Activated CD4-positive, alpha-beta T cell treated with anti-CD3 and anti-CD28 coated beads, Interleukin-2, amount 10 ng/mL, durations not matched to agents 7 days and 5 days (primary cell): ENCODE results near the gene ARHGAP15. TPM values are rescaled to one million over a fixed set of nuclear protein-coding genes. Genes with fewer than 3 reads are reported as not detected.
"Not testable (repeated sequence)": the region's sequence is repeated elsewhere in the genome, so short reads cannot be mapped to it uniquely, and the experiment has no call there.

ENCODE experiments used
- CTCF ChIA-PET: fragments of 350-600 bp; sonication (Branson Sonifier 250); formaldehyde crosslinking; loops from one replicate; lab custom pipeline; 2021; ENCODE audit warnings: antibody characterized with exemption; lab: Charles Lee
- POLR2A ChIA-PET: fragments of 350-600 bp; sonication (Branson Sonifier 250); formaldehyde crosslinking; loops from one replicate; lab custom pipeline; 2021; ENCODE audit warnings: antibody characterized with exemption; lab: Charles Lee
- DNase-seq: peaks from one replicate; pipeline ENCODE4 v3.0.0-alpha.2; 2020
- H3K27ac Mint-ChIP-seq: one replicate; pipeline ENCODE4 v1.8.0; 2021; ENCODE audit warnings: mild to moderate bottlenecking, moderate library complexity, mixed read lengths
- H3K27me3 Mint-ChIP-seq: one replicate; pipeline ENCODE4 v1.8.0; 2021; ENCODE audit warnings: mixed read lengths
- H3K36me3 Mint-ChIP-seq: one replicate; pipeline ENCODE4 v1.8.0; 2021; ENCODE audit warnings: low read depth, mixed read lengths
- H3K4me1 Mint-ChIP-seq: one replicate; pipeline ENCODE4 v1.8.0; 2021; ENCODE audit warnings: mixed read lengths
- H3K4me3 Mint-ChIP-seq: one replicate; pipeline ENCODE4 v1.8.0; 2021; ENCODE audit warnings: mild to moderate bottlenecking, moderate library complexity, mixed read lengths
- H3K9me3 Mint-ChIP-seq: one replicate; pipeline ENCODE4 v1.8.0; 2021; ENCODE audit warnings: mixed read lengths
- total RNA-seq, 2 experiments: library from RNA; stranded (reverse); gene quantifications; one replicate each; pipeline ENCODE4 v1.2.3, GENCODE V29; 2021

Gene ARHGAP15
- total RNA-seq, 2 experiments from 2014 or later = 189 to 197 TPM

GRCh38 chr2:143541899-143542298 lies 412.7 kb downstream of the ARHGAP15 start:
- H3K27ac Mint-ChIP-seq, CTCF ChIA-PET, DNase-seq, H3K4me3 Mint-ChIP-seq, POLR2A ChIA-PET, H3K27me3 Mint-ChIP-seq: not testable (repeated sequence)
- Mint-ChIP-seq H3K36me3 (peaks cover 69% of the 10 kb centered on the region), H3K4me1 (peaks cover 34% of the 10 kb centered on the region), H3K9me3 (peaks cover 23% of the 10 kb centered on the region)

DNA sequence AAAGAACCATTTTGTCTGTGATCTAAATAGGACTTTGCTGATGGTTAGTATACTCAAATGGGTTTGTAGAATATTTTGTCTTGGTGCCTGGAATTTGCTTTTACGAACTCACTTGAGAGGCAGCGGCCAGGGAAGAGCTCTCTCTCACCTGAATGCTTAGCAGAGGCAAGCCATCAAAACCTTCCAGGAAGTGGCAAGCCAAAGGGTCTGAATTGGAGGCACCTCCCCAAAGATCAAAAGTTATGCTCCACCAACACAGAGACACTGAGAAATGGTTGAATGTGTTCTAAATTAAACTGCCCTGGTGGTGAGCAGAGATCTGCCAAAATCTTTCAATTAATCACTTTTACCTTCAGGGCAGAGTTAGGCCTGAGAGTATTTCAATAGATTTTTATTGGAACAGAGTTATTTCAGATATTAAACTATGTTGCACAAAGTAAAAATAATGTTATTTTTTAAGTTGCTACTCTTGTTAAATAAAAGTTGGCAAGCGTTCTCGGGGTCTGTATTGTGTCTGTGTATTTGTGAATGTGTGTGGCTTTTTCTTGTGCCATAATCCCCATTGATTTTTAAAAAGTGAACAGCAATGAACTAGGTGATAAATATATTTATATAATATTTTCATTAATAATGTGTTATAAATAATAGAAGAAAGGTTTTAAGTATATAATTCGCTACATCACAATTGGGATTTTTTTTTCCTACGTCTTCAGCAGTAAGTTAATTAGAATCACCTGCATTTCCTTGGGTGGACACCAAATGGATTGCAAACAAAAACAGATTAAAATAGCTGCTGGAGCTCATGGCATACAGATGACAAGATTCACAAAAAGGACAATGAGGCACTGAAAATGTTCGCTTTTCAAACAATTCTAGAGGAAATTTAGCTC lies 416.1 kb downstream of the ARHGAP15 start:
- ChIA-PET CTCF (no interaction called here), POLR2A (no interaction called here)
- Mint-ChIP-seq H3K9me3 (peaks cover 14% of the 10 kb centered on the region), H3K27ac (peak overlapping the region; percentile 78), H3K4me3 (no peak overlapping the region), H3K4me1 (peaks cover 36% of the 10 kb centered on the region), H3K36me3 (peaks cover 56% of the 10 kb centered on the region), H3K27me3 (no peaks in the 10 kb centered on the region)
- DNase-seq = peak; percentile 43

DNA sequence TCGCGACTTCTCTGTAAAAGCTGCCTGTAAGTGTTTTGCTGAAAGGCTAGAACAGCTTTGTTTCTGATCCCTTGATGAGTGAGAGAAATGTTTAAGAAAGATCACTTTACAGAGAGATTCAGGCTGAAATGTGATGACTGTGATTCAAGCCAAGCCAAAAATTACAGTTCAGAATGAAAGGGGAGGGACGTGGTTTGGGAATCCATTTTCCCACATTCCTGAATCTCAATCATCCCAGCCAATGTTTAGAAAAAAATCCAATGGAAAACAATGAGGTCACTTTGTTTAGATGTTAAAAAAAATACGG lies 416.7 kb downstream of the ARHGAP15 start:
- Mint-ChIP-seq H3K4me3 (no peak overlapping the region), H3K27ac (peak overlapping the region; percentile 11), H3K9me3 (peaks cover 8% of the 10 kb centered on the region), H3K36me3 (peaks cover 50% of the 10 kb centered on the region), H3K27me3 (no peaks in the 10 kb centered on the region), H3K4me1 (peaks cover 33% of the 10 kb centered on the region)
- CTCF ChIA-PET = no interaction called here
- DNase-seq = no peak
- POLR2A ChIA-PET = no interaction called here

GRCh38 chr2:143548032-143548431 lies 418.8 kb downstream of the ARHGAP15 start:
- CTCF ChIA-PET = interaction anchor here (0.6 kb wide), 1 partner anchor 250 kb away, joined by 3 read pairs; no protein-coding TSS in a partner anchor
- POLR2A ChIA-PET = no interaction called here

GRCh38 chr2:143550500-143550899 lies 421.3 kb downstream of the ARHGAP15 start:
- no peak overlapping the region for H3K4me3 Mint-ChIP-seq

More at GRCh38 chr2:143548032-143548431, 418.8 kb downstream of the ARHGAP15 start:
- no peak overlapping the region for H3K27ac Mint-ChIP-seq
- DNase-seq = no peak
- peaks cover 30% of the 10 kb centered on the region for H3K4me1 Mint-ChIP-seq
- H3K4me3 Mint-ChIP-seq = no peak overlapping the region
- H3K9me3 Mint-ChIP-seq = peaks cover 2% of the 10 kb centered on the region
- no peaks in the 10 kb centered on the region for H3K27me3 Mint-ChIP-seq
- H3K36me3 Mint-ChIP-seq = peaks cover 40% of the 10 kb centered on the region

DNA sequence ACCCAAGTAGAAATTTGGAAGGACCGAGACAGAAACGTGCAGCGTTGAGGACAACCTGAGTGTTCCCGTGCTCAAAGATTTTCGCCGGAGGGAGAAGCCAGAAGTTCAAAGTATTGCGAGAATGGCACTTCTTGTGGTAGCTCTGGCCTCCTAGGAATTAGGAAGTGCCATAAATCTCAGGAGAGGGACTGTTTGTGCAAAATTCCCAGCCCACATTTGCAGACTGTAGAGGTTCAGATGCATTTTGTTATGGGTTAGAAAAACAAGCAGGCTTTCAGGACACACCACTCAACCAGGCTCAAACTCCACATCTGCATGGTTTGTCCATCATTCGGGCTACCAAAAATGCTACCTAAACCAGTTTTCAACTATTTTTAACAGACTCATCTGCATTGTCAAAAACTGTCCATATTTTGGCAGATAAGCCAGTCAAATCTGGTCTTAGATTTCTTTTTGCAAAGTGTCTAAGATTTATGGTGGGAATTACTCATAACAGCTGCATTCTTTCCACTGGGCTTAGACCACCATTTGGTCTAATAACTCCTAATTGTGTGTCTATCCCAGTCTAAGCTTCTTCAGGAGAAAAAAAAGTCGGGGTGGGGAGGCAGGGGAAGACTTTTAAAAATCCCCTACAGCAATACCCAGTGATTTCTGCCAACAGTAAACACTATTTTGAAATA lies 422.9 kb downstream of the ARHGAP15 start:
- Mint-ChIP-seq H3K27ac (no peak overlapping the region), H3K4me1 (peaks cover 9% of the 10 kb centered on the region), H3K27me3 (no peaks in the 10 kb centered on the region), H3K4me3 (no peak overlapping the region), H3K9me3 (peaks cover 2% of the 10 kb centered on the region), H3K36me3 (peaks cover 38% of the 10 kb centered on the region)
- no peak for DNase-seq
- CTCF ChIA-PET = interaction anchor here (0.6 to 1.6 kb wide), 2 partner anchors 11 to 17 kb away, joined by 3 read pairs; no protein-coding TSS in a partner anchor
- POLR2A ChIA-PET = no interaction called here

More at GRCh38 chr2:143550500-143550899, 421.3 kb downstream of the ARHGAP15 start:
- ChIA-PET CTCF (no interaction called here), POLR2A (no interaction called here)
- Mint-ChIP-seq H3K4me1 (peaks cover 13% of the 10 kb centered on the region), H3K36me3 (peaks cover 31% of the 10 kb centered on the region), H3K9me3 (peaks cover 2% of the 10 kb centered on the region), H3K27ac (no peak overlapping the region), H3K27me3 (no peaks in the 10 kb centered on the region)
- DNase-seq = no peak

GRCh38 chr2:143553261-143553660 lies 424.0 kb downstream of the ARHGAP15 start:
- Mint-ChIP-seq H3K27ac (no peak overlapping the region), H3K4me1 (peaks cover 13% of the 10 kb centered on the region), H3K4me3 (no peak overlapping the region), H3K9me3 (peaks cover 2% of the 10 kb centered on the region), H3K27me3 (no peaks in the 10 kb centered on the region), H3K36me3 (peaks cover 46% of the 10 kb centered on the region)
- ChIA-PET CTCF (no interaction called here), POLR2A (no interaction called here)
- no peak for DNase-seq

- CTCF ChIA-PET = no interaction called here
- Mint-ChIP-seq H3K36me3 (peaks cover 64% of the 10 kb centered on the region), H3K27ac (no peak overlapping the region), H3K27me3 (no peaks in the 10 kb centered on the region), H3K4me1 (peaks cover 5% of the 10 kb centered on the region), H3K9me3 (no peaks in the 10 kb centered on the region), H3K4me3 (no peak overlapping the region)
- DNase-seq = no peak
- POLR2A ChIA-PET = no interaction called here
These were observed 429.4 kb downstream of the ARHGAP15 start for GRCh38 chr2:143558665-143559064.

GRCh38 chr2:143559147-143559546 lies 429.9 kb downstream of the ARHGAP15 start:
- DNase-seq = no peak
- H3K4me3 Mint-ChIP-seq = no peak overlapping the region
- H3K27me3 Mint-ChIP-seq = no peaks in the 10 kb centered on the region
- CTCF ChIA-PET = no interaction called here
- H3K4me1 Mint-ChIP-seq = peaks cover 5% of the 10 kb centered on the region
- no peaks in the 10 kb centered on the region for H3K9me3 Mint-ChIP-seq
- peaks cover 69% of the 10 kb centered on the region for H3K36me3 Mint-ChIP-seq
- POLR2A ChIA-PET = no interaction called here
- no peak overlapping the region for H3K27ac Mint-ChIP-seq

DNA sequence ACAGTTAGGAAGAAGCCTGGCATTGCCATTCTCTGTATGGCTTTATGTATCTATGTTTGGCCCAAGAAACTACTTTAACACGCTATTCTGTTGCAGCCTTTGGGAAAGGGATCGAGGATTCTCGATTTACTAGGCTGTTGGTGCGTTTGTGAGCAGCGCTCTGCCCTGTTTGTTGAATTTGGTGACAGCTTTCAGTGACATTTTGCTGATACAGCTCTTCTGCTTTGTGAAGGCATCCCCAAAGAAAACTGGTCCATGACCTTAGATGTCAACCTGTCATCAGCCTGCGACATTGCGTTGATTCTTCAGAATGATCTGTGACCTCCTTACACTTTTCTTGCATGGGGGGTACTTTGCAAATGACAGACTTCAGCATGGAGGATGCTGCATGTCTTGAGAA lies 431.5 kb downstream of the ARHGAP15 start:
- CTCF ChIA-PET = no interaction called here

DNA sequence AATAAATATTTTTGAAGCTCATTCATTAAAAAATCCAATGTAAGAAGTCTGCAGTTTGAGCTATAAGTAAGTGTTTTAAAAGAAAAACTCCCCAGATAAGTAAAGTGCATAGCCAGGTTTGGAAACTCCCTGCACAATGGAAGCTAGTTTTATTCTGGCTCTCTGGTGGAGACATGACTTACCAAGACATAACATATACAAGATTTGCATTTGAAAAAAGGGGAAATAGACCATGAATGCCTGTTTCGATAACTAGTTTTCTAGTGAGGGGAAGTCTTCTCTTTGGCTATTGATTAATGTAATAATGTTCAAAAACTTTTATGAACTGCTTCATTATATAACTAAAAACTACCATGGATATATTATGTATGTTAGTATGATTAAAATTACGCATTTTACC lies 435.2 kb downstream of the ARHGAP15 start:
- ChIA-PET POLR2A (no interaction called here), CTCF (no interaction called here)
- Mint-ChIP-seq H3K36me3 (peaks cover 69% of the 10 kb centered on the region), H3K4me1 (no peaks in the 10 kb centered on the region), H3K4me3 (no peak overlapping the region), H3K9me3 (peaks cover 3% of the 10 kb centered on the region), H3K27ac (no peak overlapping the region), H3K27me3 (no peaks in the 10 kb centered on the region)
- DNase-seq = no peak

More for the DNA sequence above, 431.5 kb downstream of the ARHGAP15 start:
- peaks cover 70% of the 10 kb centered on the region for H3K36me3 Mint-ChIP-seq
- no peaks in the 10 kb centered on the region for H3K9me3 Mint-ChIP-seq
- POLR2A ChIA-PET = no interaction called here
- no peaks in the 10 kb centered on the region for H3K27me3 Mint-ChIP-seq
- peaks cover 5% of the 10 kb centered on the region for H3K4me1 Mint-ChIP-seq
- no peak overlapping the region for H3K4me3 Mint-ChIP-seq
- no peak for DNase-seq
- no peak overlapping the region for H3K27ac Mint-ChIP-seq

DNA sequence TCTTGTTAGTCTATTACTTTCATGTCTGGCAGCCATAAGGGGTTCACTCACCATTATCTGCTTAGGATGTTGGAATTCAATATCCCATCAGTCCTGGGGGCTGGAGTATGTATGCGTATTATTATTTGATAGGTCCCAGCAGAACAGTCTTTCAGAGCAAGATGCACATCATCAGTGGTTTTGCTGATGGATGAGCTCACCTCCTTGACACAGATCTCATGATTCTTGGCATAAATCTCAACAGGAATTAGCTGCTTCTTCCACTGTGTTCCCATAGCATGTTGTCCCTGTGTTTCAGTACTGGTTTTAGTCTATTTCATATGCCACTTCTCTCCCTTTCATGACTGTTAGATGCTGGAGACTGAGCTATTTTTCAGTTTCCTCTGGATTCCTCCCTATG lies 442.5 kb downstream of the ARHGAP15 start:
- ChIA-PET CTCF (no interaction called here), POLR2A (no interaction called here)
- Mint-ChIP-seq H3K36me3 (peaks cover 41% of the 10 kb centered on the region), H3K27ac (no peak overlapping the region), H3K4me1 (no peaks in the 10 kb centered on the region), H3K27me3 (no peaks in the 10 kb centered on the region), H3K4me3 (no peak overlapping the region), H3K9me3 (no peaks in the 10 kb centered on the region)
- no peak for DNase-seq

GRCh38 chr2:143572421-143572820 lies 443.2 kb downstream of the ARHGAP15 start:
- Mint-ChIP-seq H3K27ac (no peak overlapping the region), H3K9me3 (no peaks in the 10 kb centered on the region), H3K36me3 (peaks cover 39% of the 10 kb centered on the region), H3K27me3 (no peaks in the 10 kb centered on the region), H3K4me3 (no peak overlapping the region), H3K4me1 (no peaks in the 10 kb centered on the region)
- ChIA-PET POLR2A (no interaction called here), CTCF (no interaction called here)
- no peak for DNase-seq
